ENCODE measurements around the gene SLC47A1. TPM values are rescaled to one million over a fixed set of nuclear protein-coding genes. Genes with fewer than 3 reads are reported as not detected.
"Not testable (repeated sequence)": the region's sequence is repeated elsewhere in the genome, so short reads cannot be mapped to it uniquely, and the experiment has no call there.

The SLC47A1 gene
- total RNA-seq, 6 experiments from 2014 or later: 47.5 to 182 (median 67.4) TPM

DNA sequence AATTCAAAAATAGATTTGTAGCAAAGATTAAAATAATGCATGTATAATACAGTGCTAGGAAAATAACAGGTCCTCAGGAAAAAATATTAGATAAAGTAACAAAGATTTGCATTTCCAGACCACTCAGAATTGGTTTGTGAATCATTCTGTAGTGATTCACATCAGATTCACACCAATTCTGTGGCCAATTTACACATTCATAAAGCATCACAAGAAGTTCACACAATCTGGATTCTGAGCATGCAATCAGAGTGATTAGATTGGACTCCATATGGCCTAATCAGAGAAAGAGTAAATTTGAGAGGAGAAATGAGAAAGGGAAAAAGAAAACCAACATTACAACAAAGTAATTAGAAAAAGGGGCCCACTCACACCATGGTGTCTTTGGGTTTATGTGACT lies 36.0 kb upstream of the SLC47A1 start:
- ATAC-seq: no peak
- Histone ChIP-seq H3K9me3 (no peaks in the 10 kb centered on the region), H3K27ac (no peak overlapping the region), H3K4me3 (no peak overlapping the region), H3K4me1 (no peaks in the 10 kb centered on the region), H3K36me3 (no peaks in the 10 kb centered on the region), H3K27me3 (no peaks in the 10 kb centered on the region)
- intact Hi-C loops (cut with DNase I): no loop called here
- TF ChIP-seq POLR2A (IDR thresholded peaks at IDR 0.05): no peak
- TF ChIP-seq, protein P1, sequence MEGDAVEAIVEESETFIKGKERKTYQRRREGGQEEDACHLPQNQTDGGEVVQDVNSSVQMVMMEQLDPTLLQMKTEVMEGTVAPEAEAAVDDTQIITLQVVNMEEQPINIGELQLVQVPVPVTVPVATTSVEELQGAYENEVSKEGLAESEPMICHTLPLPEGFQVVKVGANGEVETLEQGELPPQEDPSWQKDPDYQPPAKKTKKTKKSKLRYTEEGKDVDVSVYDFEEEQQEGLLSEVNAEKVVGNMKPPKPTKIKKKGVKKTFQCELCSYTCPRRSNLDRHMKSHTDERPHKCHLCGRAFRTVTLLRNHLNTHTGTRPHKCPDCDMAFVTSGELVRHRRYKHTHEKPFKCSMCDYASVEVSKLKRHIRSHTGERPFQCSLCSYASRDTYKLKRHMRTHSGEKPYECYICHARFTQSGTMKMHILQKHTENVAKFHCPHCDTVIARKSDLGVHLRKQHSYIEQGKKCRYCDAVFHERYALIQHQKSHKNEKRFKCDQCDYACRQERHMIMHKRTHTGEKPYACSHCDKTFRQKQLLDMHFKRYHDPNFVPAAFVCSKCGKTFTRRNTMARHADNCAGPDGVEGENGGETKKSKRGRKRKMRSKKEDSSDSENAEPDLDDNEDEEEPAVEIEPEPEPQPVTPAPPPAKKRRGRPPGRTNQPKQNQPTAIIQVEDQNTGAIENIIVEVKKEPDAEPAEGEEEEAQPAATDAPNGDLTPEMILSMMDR (IDR thresholded peaks at IDR 0.05): no peak
- no peak for DNase-seq

DNA sequence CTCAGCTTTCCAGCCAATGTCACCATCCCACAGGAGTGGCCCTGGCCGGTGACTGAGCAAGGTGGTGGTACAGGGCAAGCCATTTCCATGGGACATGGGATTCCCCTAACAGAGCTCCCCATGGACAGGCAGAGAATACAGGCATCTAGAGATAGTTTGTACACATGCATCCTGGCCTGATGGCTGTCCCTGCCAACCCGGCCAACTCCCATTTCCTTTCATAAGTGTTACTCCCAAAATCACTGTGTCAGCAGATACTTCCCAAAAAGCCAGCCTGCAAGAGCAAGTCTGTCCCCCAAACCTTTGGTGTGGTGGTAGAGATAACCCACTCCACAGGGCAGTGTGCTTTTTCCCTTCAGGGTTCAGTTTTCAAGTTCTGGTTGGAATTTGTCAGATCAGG lies 32.4 kb upstream of the SLC47A1 start:
- no peaks in the 10 kb centered on the region for H3K36me3 ChIP-seq
- ATAC-seq (peak in 1 of 4 donors; percentile 31), DNase-seq (no peak)
- no peaks in the 10 kb centered on the region for H3K9me3 ChIP-seq
- no peak overlapping the region for H3K27ac ChIP-seq
- no peaks in the 10 kb centered on the region for H3K4me1 ChIP-seq
- intact Hi-C loops (cut with DNase I): no loop called here
- H3K4me3 ChIP-seq: no peak overlapping the region
- no CpG with 5 or more reads among the region's 2 CpGs for WGBS (ENCODE audit: insufficient coverage, low coverage, low lambda C conversion rate, missing lambda C conversion rate)
- no peaks in the 10 kb centered on the region for H3K27me3 ChIP-seq
- TF ChIP-seq POLR2A (IDR thresholded peaks at IDR 0.05): no peak
- TF ChIP-seq, protein P1 (IDR thresholded peaks at IDR 0.05): no peak

DNA sequence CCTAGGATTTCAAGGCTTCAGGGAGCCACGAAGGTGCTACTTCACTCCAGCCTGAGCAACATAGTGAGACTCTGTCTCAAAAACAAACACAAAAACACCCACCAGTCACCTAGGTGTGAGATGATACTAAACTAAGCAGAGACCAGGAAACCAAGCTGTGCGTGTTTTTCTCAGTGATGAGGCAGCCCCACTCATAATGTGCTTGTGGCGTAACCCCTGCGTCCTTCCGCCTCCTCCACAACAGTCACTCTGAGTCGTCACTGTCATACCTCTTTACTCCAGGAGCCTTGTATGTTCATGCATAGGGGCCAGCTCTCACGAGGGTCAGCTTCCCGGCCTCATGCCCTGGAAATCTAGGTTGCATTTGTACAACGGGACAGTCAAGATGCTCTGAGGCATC lies 31.1 kb upstream of the SLC47A1 start:
- H3K4me1 ChIP-seq: no peaks in the 10 kb centered on the region
- no peaks in the 10 kb centered on the region for H3K27me3 ChIP-seq
- peak in 2 of 4 donors; percentile 13 to 36 for ATAC-seq
- no peaks in the 10 kb centered on the region for H3K36me3 ChIP-seq
- TF ChIP-seq POLR2A (IDR thresholded peaks at IDR 0.05): no peak
- TF ChIP-seq, protein P1 (IDR thresholded peaks at IDR 0.05): no peak
- no peak for DNase-seq
- H3K27ac ChIP-seq: no peak overlapping the region
- WGBS (ENCODE audit: insufficient coverage, low coverage, low lambda C conversion rate, missing lambda C conversion rate): 58% methylated on average over 5 of the region's 9 CpGs
- H3K9me3 ChIP-seq: no peaks in the 10 kb centered on the region
- intact Hi-C loops (cut with DNase I): no loop called here
- no peak overlapping the region for H3K4me3 ChIP-seq

DNA sequence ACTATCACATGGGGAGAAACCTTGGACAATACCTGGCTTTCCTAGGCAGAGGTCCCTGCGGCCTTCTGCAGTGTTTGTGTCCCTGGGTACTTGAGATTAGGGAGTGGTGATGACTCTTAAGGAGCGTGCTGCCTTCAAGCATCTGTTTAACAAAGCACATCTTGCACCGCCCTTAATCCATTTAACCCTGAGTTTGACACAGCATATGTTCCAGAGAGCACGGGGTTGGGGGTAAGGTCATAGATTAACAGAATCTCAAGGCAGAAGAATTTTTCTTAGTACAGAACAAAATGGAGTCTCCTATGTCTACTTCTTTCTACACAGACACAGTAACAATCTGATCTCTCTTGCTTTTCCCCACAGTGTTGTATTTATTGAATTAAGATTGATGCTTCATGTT lies 28.1 kb upstream of the SLC47A1 start:
- H3K4me3 ChIP-seq; H3K27me3 ChIP-seq; DNase-seq; intact Hi-C loops (cut with DNase I); H3K27ac ChIP-seq; ATAC-seq; H3K36me3 ChIP-seq; H3K4me1 ChIP-seq; H3K9me3 ChIP-seq: not testable (repeated sequence)
- WGBS (ENCODE audit: insufficient coverage, low coverage, low lambda C conversion rate, missing lambda C conversion rate): no CpG with 5 or more reads among the region's 4 CpGs

DNA sequence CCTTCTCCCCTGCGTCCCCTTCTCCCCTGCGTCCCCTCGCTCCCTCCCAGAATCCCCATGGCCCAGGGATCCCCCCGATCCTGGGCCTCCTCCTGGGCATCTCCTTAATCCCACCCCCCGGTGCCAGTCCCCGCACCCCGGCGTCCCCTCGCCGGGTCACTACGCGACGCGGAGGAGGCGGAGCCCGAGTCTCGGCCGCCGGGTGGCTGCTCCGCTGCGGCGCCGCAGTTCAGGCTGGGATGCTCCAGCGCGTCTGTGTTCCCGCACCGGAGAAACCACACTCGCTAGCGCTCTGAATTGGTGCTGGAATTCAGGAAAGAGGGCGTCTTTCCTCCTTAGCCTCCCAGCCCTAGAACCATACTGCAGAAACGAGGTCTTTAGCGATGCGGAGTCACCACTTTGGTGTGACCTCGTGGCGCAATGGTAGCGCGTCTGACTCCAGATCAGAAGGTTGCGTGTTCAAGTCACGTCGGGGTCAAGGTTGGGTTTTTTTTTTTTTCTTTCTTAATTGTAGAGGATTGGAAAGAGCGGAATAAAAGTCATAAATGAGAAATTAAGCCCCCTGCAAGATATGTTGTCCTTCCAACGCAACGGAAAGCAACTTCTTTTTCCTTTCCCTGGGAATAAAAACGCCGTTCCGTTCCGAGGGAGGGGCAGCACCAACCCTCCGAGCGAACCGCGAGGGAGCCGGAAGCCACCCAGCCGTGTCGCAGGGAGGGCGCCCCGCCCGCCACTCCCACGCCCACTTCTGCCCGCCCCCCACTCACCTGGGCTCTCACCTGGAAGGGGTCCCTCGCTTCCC lies 25.7 kb upstream of the SLC47A1 start:
- ATAC-seq: peak; percentile 87 to 94 (median 94)
- Histone ChIP-seq H3K27ac (peak overlapping the region; percentile 32 to 80 (median 55)), H3K36me3 (no peaks in the 10 kb centered on the region), H3K4me1 (no peaks in the 10 kb centered on the region), H3K27me3 (no peaks in the 10 kb centered on the region), H3K9me3 (no peaks in the 10 kb centered on the region), H3K4me3 (peak overlapping the region; percentile 52 to 59 (median 57))
- TF ChIP-seq POLR2A (IDR thresholded peaks at IDR 0.05): no peak
- TF ChIP-seq, protein P1 (IDR thresholded peaks at IDR 0.05): peak in 1 of 4 donors; percentile 12
- DNase-seq: peak; percentile 82 to 83 (median 82)
- intact Hi-C loops (cut with DNase I): no loop called here
- under 1% methylated on average over 54 of the region's 60 CpGs for WGBS (ENCODE audit: insufficient coverage, low coverage, low lambda C conversion rate, missing lambda C conversion rate)
